B cell (primary cell): Measurements from ENCODE around the gene VILL.

Source experiments
- EZH2 ChIP-seq: IDR thresholded peaks from 2 replicates; pipeline ENCODE4 v1.6.1; 2012; ENCODE audit warnings: borderline replicate concordance, low read depth, mild to moderate bottlenecking, moderate library complexity, low read length; ENCODE audit not compliant: insufficient read depth, poor library complexity, severe bottlenecking
- TF ChIP-seq, protein P1 (sequence below): fragments of 200-600 bp; IDR thresholded peaks from one replicate; pipeline ENCODE4 v1.8.0; 2022; ENCODE audit warnings: antibody characterized with exemption, mild to moderate bottlenecking

DNA sequence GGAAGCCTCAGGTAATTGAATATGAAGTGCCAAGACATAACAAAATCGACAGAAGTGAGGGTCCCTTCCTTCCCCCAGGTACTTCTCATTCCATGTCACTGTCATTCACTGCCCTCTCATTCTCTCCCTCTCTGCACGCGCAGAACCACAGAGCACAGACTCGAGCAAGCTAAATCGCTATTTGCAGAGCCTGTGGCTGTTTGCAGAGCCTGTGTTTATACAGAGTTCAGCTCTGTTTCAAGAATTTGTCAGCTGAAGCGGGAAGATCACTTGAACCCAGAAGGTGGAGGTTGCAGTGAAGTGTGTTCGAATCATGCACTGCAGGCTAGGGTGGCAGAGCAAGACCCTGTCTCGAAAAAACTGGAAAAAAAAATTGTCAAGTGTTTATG lies 2.5 kb downstream of the VILL start:
- TF ChIP-seq, protein P1, sequence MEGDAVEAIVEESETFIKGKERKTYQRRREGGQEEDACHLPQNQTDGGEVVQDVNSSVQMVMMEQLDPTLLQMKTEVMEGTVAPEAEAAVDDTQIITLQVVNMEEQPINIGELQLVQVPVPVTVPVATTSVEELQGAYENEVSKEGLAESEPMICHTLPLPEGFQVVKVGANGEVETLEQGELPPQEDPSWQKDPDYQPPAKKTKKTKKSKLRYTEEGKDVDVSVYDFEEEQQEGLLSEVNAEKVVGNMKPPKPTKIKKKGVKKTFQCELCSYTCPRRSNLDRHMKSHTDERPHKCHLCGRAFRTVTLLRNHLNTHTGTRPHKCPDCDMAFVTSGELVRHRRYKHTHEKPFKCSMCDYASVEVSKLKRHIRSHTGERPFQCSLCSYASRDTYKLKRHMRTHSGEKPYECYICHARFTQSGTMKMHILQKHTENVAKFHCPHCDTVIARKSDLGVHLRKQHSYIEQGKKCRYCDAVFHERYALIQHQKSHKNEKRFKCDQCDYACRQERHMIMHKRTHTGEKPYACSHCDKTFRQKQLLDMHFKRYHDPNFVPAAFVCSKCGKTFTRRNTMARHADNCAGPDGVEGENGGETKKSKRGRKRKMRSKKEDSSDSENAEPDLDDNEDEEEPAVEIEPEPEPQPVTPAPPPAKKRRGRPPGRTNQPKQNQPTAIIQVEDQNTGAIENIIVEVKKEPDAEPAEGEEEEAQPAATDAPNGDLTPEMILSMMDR = no peak
- no peak for TF ChIP-seq EZH2
